GM19328 (cell line): Measurements from ENCODE around the gene CYB561D1.
"Not testable (repeated sequence)": the region's sequence is repeated elsewhere in the genome, so short reads cannot be mapped to it uniquely, and the experiment has no call there.

Source experiments
- ATAC-seq: cut with Tn5 transposase; IDR thresholded peaks from one replicate; pipeline ENCODE4 v1.9.1; 2021; ENCODE audit warnings: mild to moderate bottlenecking, moderate library complexity; ENCODE audit not compliant: unreplicated experiment

The CYB561D1 gene, protein sequence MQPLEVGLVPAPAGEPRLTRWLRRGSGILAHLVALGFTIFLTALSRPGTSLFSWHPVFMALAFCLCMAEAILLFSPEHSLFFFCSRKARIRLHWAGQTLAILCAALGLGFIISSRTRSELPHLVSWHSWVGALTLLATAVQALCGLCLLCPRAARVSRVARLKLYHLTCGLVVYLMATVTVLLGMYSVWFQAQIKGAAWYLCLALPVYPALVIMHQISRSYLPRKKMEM

GRCh38 chr1:109493805-109494539 lies at the start of gene CYB561D1:
CYB561D1 (plus strand) TSS chr1:109494094; CDS start chr1:109494140, 46 bp downstream.
- ATAC-seq = peak; percentile 83

GRCh38 chr1:109444346-109444745 lies 49.5 kb upstream of the CYB561D1 start:
- ATAC-seq = no peak

DNA sequence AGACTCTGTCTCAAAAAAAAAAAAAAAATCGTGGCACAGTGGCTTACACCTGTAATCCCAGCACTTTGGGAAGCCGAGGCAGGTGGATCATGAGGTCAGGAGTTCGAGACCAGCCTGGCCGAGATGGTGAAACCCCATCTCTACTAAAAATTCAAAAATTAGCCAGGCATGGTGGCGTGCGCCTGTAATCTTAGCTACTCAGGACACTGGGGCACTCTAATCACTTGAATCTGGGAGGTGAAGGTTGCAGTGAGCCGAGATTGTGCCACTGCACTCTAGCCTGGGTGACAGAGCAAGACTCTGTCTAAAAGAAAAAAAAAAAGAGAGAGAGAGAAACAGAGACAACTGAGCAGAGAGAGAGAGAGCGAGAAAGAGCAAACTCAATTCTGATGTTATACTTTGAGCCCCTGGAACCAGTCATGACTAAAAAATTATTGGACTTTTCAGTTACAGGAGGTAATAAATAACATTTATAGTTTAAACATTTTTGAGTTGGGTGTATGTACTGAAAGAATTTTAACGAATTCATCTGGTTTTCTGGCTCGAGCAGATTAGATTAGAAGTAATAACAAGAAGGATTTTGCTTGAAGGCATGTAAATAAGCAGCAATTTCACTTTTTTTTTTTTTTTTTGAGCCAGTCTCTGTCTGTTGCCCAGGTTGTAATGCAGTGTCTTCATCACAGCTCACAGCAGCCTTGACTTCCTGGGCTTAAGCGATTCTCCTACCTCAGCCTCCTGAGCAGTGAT lies 47.8 kb upstream of the CYB561D1 start:
- ATAC-seq = not testable (repeated sequence)

DNA sequence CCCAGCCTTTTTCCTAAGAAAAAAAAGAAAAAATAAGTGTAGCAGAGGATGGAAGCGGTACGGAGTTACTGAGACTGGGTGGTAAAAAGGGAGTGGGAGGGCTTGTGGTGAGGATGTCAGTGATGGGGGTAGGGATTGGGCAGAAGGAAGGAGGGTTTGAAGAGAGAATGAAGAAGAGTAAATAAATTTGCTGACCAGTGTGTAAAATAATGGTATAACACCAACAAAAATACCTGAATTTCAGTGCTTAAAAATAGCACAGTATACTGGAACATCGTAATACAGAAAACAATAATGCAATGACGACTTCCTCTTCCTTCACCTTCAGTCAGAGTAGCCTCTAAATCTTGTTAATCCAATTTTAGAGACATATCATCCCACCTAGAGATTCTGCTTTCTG lies 46.4 kb upstream of the CYB561D1 start:
- ATAC-seq = no peak

DNA sequence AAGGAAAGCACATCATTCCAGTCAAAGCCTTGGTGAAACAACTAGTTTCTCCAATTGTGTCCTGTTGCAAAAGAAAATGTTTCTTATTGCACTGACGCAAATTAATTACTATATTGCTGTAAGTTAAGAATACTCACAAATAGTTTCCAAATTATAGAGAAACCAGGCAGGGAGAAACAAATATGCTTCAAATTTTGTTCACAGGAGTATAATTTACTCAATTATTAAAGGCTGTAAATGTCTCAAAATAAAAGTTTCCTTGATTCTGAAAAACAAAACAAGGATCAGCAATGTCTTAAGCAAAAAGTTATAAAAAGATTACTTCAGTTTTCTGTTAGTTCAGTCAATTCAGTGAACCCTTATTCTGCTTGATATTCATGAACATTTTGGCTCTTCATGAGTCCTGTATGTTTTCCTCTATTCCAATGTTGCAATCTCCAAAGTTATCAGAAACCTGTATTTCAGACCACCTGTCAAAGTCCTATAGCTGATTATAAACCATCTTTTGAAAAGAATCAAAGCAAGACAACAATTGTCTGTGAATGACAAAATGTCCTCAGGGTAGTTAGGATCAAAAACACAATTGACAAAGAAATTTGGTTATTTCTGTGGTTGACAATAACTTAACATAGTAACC lies 39.3 kb upstream of the CYB561D1 start:
- ATAC-seq = no peak

- ATAC-seq = no peak
Measured at GRCh38 chr1:109457819-109458218, 36.1 kb upstream of the CYB561D1 start.

DNA sequence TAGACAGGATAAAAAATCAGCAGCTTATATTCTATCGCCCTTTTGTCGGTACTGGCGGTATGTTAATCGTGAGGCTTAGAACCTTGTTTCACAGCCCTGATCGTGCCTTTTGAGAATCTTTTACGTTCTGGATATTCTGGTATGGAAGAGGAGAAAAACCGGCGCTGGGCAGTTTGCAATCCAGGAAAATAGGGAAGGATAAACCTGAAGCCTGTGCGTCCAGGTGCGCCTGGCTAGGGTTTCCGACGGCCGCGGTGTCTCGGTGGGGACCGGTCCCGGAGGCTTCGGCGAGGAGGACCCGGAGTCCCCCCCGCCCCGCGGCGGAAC lies 27.8 kb upstream of the CYB561D1 start:
- no peak for ATAC-seq

DNA sequence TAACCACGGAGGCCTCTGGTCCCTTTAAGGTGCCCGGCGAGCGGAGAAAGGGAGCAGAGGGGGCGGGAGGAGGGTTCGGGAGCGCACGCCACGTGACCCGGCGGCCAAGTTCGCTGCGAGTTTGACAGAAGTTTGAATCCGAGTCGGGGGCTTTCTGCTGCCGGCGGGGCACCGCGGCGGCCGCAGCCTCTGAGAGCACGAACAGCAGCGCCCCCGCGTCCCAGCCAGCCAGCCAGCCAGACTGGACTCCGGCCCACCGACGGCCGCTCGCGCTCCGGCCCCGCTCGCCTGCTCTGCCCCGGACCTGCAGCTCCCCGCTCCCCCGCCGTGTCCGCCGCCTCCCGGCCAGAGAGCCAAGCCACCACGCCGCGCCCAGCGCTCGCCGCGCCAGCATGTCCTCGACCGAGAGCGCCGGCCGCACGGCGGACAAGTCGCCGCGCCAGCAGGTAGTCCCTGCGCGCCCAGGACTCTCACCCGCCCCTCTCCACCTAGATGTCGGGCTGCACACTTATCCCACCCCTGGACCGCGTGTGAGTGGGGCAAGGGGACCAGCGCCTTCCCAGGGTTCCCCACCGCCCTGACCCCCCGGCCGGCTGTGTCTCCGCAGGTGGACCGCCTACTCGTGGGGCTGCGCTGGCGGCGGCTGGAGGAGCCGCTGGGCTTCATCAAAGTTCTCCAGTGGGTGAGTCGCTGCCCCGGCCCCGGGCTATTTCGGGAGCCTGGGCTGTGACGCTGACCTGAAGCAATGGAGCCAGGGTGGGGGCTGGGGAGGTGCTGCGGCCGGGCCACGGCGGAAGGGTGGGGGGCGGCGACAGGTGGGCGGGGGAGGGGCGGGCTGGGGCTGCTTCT lies 27.2 kb upstream of the CYB561D1 start, which contains the start of gene SYPL2:
SYPL2 (plus strand) TSS at position 95 of the 849 bp plus-strand sequence; CDS start at position 393, 298 bp downstream.
- ATAC-seq = no peak

- no peak for ATAC-seq
Measured at GRCh38 chr1:109467301-109467777, 26.6 kb upstream of the CYB561D1 start.

DNA sequence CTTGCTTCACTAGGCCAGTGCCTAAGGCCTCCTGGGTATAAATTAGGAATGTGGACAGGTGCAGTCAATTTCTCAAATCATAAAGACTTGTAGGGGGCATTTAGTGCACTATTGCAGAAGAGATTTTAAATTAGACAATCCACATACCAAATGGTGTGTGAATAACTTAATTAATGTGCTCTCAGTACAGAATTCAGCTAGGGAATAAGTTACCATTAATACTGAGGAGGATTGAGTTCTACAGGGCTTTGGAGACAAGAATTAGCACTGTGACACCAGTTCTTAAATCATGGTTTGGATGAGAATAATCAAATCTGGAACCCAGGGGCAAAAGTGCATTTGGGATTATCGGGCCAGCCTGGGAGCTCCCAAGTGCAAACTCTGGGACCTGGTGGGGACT lies 25.8 kb upstream of the CYB561D1 start:
- ATAC-seq = no peak

- no peak for ATAC-seq
Measured at GRCh38 chr1:109468903-109469302, 25.0 kb upstream of the CYB561D1 start.

- ATAC-seq = no peak
Measured at GRCh38 chr1:109470245-109470644, 23.6 kb upstream of the CYB561D1 start.

- no peak for ATAC-seq
Measured at GRCh38 chr1:109472779-109473178, 21.1 kb upstream of the CYB561D1 start.

DNA sequence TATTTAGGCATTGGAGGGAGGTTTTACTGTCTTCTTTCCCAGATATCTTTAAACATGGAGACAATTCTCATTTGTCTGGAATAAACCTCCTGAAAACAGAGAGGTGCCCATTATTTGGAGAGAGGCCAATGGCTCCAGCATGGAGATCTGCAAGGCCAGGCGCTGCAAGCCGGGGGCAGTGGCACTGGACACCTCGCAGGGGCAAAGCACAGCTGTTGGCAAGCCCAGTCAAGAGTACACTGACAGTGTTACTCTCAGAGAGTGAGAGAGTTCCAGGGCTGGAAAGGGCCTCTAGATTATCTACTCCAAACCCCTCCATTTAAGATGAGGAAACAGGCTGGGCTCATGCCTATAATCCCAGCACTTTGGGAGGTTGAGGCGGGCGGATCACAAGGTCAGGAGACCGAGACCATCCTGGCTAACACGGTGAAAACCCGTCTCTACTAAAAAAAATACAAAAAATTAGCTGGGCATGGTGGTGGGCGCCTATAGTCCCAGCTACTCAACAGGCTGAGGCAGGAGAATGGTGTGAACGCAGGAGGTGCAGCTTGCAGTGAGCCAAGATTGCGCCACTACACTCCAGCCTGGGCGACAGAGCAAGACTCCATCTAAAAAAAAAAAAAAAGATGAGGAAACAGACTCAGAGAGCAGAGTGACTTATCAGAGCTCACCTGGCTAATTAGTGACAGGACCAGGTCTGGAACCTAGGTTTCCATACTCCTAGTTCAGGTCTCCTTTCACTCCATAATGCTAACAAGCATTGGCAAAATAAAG lies 20.4 kb upstream of the CYB561D1 start:
- not testable (repeated sequence) for ATAC-seq

DNA sequence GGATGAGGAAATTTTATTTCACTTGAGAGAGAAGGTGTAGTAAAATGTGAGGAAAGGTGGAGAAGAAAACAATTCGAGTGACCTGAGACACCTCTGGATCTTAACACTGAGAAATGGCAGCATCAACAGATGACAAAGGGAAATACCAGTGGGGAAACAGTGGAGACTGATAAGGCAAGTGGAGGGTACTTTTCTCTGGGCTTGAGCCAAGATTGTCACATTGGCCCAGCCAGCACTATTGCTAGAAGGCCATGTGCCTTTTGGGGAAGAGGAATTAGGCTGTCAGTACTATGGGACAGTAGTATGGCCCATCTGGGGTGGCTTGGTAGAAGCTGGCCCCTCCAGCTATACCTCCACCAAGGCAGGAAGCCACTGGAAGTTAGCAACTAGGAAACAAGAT lies 19.2 kb upstream of the CYB561D1 start:
- no peak for ATAC-seq

DNA sequence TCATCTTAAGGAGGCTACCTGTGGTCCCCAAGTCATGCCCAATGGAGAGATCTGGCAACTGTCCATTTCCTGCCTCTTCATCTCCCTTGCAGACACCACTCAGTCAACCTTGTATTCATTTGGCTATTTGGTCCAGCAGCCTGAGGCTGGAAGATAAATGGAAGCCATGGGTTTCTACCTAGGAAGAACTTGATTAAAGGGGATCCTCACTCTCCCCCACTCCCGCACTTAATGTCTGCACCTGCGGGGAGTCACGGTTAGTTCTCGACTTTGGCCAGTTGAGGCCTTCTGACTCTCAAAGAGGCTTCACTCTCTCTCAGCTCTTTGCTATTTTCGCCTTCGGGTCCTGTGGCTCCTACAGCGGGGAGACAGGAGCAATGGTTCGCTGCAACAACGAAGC lies 18.6 kb upstream of the CYB561D1 start:
- no peak for ATAC-seq

DNA sequence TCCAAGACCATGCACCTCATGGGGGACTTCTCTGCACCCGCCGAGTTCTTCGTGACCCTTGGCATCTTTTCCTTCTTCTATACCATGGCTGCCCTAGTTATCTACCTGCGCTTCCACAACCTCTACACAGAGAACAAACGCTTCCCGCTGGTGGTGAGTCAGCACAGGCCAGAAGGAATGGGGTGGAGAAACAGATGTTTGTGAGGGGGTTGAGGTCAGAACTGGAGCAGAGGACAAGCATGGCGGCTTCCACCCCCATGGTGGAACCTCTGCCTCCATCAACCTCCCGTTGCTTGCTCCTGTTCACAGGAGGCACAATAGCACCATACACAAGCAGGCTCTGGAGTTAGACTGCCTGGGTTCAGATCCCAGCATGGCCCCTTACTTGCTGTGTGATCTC lies 17.1 kb upstream of the CYB561D1 start:
- no peak for ATAC-seq

DNA sequence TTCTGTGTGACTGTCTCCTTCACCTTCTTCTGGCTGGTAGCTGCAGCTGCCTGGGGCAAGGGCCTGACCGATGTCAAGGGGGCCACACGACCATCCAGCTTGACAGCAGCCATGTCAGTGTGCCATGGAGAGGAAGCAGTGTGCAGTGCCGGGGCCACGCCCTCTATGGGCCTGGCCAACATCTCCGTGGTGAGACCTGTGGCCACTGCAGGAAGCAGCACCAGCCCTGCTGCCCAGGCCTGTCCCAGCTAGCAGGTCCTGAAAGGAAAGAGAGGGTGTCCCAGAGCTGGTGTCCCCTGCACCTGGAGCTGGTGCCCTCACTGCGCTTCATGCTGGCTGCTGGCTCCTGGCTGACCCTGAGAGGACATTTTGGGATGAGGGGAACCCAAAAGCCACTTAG lies 16.1 kb upstream of the CYB561D1 start:
- no peak for ATAC-seq

- ATAC-seq = no peak
Measured at GRCh38 chr1:109478806-109479205, 15.1 kb upstream of the CYB561D1 start.

DNA sequence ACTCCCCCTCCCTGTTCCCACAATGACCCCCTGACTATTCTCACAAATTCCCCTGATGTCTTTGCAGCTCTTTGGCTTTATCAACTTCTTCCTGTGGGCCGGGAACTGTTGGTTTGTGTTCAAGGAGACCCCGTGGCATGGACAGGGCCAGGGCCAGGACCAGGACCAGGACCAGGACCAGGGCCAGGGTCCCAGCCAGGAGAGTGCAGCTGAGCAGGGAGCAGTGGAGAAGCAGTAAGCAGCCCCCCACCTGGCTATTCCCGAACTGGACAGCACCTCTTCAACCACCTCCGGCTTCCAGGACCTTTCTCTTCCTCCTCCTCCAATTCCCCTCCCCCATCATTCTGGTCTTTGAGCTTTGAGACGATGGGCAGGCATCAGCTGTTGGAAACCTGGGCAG lies 14.6 kb upstream of the CYB561D1 start:
- no peak for ATAC-seq
